ENCODE measurements around the gene URM1. TPM values are rescaled to one million over a fixed set of nuclear protein-coding genes. Genes with fewer than 3 reads are reported as not detected.

The URM1 gene
- polyA plus RNA-seq, 4 donors: 56.1 to 83.6 (median 66.0) TPM

DNA sequence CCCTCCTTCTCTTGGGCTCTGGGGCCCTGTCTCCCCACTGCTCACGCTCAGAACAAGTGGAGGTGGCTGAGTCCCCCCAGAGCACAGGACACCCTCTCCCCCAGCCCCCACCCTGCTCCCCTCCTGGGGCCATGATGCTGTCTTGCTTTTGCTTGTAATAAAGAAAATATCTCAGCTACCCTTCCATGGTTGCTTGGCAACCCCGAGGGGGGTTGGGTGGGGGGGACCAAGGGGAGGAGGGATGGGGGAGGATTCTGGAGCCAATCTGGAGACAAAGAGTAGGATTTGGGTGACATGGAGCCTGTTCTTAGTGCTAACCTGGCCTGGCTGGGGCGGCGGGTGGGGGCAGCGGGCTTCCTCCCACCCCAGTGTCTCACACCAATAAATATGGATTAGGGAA is 33.4 kb downstream of the URM1 start:
- DNase-seq (no peak), FAIRE-seq (no peak)
- WGBS, 3 donors: 77 to 84% (median 82%) methylated on average over 5 of the region's 5 CpGs
- Histone ChIP-seq H3K4me1 (ENCODE audit: control insufficient read depth in 3 of 3, insufficient read depth in 2 of 3, low read depth in 1 of 3, low read length in 2 of 3) (no peaks in the 10 kb centered on the region), H3K27me3 (ENCODE audit: control insufficient read depth in 3 of 3, insufficient read depth in 3 of 3, low read length in 3 of 3) (peaks cover 0 to 36% (median 7%) of the 10 kb centered on the region in 3 donors), H3K36me3 (ENCODE audit: control insufficient read depth in 3 of 3, insufficient read depth in 2 of 3, low read depth in 1 of 3, low read length in 3 of 3) (no peaks in the 10 kb centered on the region), H3K4me3 (ENCODE audit: low read depth in 1 of 3, low read length in 3 of 3) (no peak overlapping the region), H3K9me3 (ENCODE audit: control insufficient read depth in 2 of 2, insufficient read depth in 1 of 2, low read depth in 1 of 2, low read length in 1 of 2) (no peaks in the 10 kb centered on the region), H3K27ac (ENCODE audit: low read depth in 1 of 3, low read length in 2 of 3) (no peak overlapping the region)

GRCh38 chr9:128405077-128405779 is 34.1 kb downstream of the URM1 start:
- Histone ChIP-seq H3K4me1 (ENCODE audit: control insufficient read depth in 3 of 3, insufficient read depth in 2 of 3, low read depth in 1 of 3, low read length in 2 of 3) (no peaks in the 10 kb centered on the region), H3K9me3 (ENCODE audit: control insufficient read depth in 2 of 2, insufficient read depth in 1 of 2, low read depth in 1 of 2, low read length in 1 of 2) (no peaks in the 10 kb centered on the region), H3K4me3 (ENCODE audit: low read depth in 1 of 3, low read length in 3 of 3) (no peak overlapping the region), H3K36me3 (ENCODE audit: control insufficient read depth in 3 of 3, insufficient read depth in 2 of 3, low read depth in 1 of 3, low read length in 3 of 3) (no peaks in the 10 kb centered on the region), H3K27me3 (ENCODE audit: control insufficient read depth in 3 of 3, insufficient read depth in 3 of 3, low read length in 3 of 3) (peaks cover 0 to 36% (median 5%) of the 10 kb centered on the region in 3 donors), H3K27ac (ENCODE audit: low read depth in 1 of 3, low read length in 2 of 3) (no peak overlapping the region)
- no peak for DNase-seq
- no peak for FAIRE-seq
- 62 to 68% (median 63%) methylated on average over 20 of the region's 20 CpGs for WGBS, 3 donors

- no peak for FAIRE-seq
- H3K9me3 ChIP-seq (ENCODE audit: control insufficient read depth in 2 of 2, insufficient read depth in 1 of 2, low read depth in 1 of 2, low read length in 1 of 2): no peaks in the 10 kb centered on the region
Observed at GRCh38 chr9:128405780-128406171, 34.6 kb downstream of the URM1 start.

DNA sequence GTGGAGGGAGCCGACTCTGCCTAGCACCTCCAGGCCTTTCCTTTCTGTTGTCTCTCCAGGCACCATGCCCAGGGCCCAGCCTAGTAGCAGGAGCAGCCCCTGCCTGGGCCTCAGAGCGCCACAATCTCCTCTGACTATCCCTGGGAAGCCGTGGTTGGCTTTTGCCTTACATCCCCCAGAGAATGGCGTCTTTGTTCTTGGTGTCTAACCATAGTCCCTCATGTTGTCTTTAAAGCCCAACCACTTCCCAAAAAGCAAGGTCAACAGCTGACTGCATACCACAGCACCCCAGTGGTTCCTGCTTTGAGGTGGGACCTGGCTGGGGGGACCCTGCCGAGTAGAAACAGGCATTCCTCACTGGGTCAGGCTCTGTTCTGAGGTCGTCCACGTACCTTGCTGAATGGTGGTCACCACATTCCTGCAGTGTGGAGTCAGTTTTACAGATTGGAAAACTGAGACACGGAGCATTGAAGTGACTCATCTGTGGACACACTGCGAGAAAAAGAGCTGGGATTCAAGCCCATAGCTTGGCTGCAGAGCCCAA is 35.7 kb downstream of the URM1 start:
- no peak overlapping the region for H3K27ac ChIP-seq (ENCODE audit: low read depth in 1 of 3, low read length in 2 of 3)
- H3K4me1 ChIP-seq (ENCODE audit: control insufficient read depth in 3 of 3, insufficient read depth in 2 of 3, low read depth in 1 of 3, low read length in 2 of 3): no peaks in the 10 kb centered on the region
- DNase-seq (no peak), FAIRE-seq (no peak)
- peaks cover 0 to 40% (median 4%) of the 10 kb centered on the region in 3 donors for H3K27me3 ChIP-seq (ENCODE audit: control insufficient read depth in 3 of 3, insufficient read depth in 3 of 3, low read length in 3 of 3)
- 49 to 65% (median 57%) methylated on average over 9 of the region's 9 CpGs for WGBS, 3 donors
- H3K9me3 ChIP-seq (ENCODE audit: control insufficient read depth in 2 of 2, insufficient read depth in 1 of 2, low read depth in 1 of 2, low read length in 1 of 2): no peaks in the 10 kb centered on the region
- no peak overlapping the region for H3K4me3 ChIP-seq (ENCODE audit: low read depth in 1 of 3, low read length in 3 of 3)
- H3K36me3 ChIP-seq (ENCODE audit: control insufficient read depth in 3 of 3, insufficient read depth in 2 of 3, low read depth in 1 of 3, low read length in 3 of 3): no peaks in the 10 kb centered on the region

More at GRCh38 chr9:128405780-128406171, 34.6 kb downstream of the URM1 start:
- 63 to 72% (median 65%) methylated on average over 5 to 7 of the region's 7 CpGs for WGBS, 3 donors
- no peaks in the 10 kb centered on the region for H3K36me3 ChIP-seq (ENCODE audit: control insufficient read depth in 3 of 3, insufficient read depth in 2 of 3, low read depth in 1 of 3, low read length in 3 of 3)
- no peaks in the 10 kb centered on the region for H3K4me1 ChIP-seq (ENCODE audit: control insufficient read depth in 3 of 3, insufficient read depth in 2 of 3, low read depth in 1 of 3, low read length in 2 of 3)
- H3K27me3 ChIP-seq (ENCODE audit: control insufficient read depth in 3 of 3, insufficient read depth in 3 of 3, low read length in 3 of 3): peaks cover 0 to 36% (median 4%) of the 10 kb centered on the region in 3 donors
- no peak for DNase-seq
- H3K27ac ChIP-seq (ENCODE audit: low read depth in 1 of 3, low read length in 2 of 3): no peak overlapping the region
- H3K4me3 ChIP-seq (ENCODE audit: low read depth in 1 of 3, low read length in 3 of 3): no peak overlapping the region

DNA sequence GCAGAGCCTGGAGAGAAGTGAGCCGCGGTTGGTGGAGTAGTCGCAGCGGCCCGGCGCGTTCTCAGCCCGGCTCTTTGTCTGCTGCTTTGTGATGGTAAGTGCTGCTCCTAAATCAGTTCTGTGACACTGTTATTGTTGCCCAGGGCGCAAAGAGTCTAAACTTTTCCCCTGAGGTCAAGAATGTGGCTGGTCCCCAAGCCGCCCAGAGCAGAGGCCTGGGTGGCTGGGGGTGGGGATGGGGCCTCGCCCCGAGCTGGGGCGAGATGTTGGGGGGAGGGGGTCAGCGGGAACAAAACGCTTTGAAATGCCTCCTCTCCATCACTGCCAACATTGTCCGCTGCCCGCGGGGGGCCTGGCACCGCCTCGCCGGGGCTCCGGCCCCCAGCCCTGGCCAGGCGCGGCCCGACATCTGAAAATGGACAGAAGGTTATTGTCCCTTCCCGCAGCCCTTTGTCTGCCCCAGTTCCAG is 37.8 kb downstream of the URM1 start:
- DNase-seq: no peak
- H3K27ac ChIP-seq (ENCODE audit: low read depth in 1 of 3, low read length in 2 of 3): no peak overlapping the region
- no peaks in the 10 kb centered on the region for H3K9me3 ChIP-seq (ENCODE audit: control insufficient read depth in 2 of 2, insufficient read depth in 1 of 2, low read depth in 1 of 2, low read length in 1 of 2)
- H3K4me1 ChIP-seq (ENCODE audit: control insufficient read depth in 3 of 3, insufficient read depth in 2 of 3, low read depth in 1 of 3, low read length in 2 of 3): no peaks in the 10 kb centered on the region
- peaks cover 0 to 35% (median 4%) of the 10 kb centered on the region in 3 donors for H3K27me3 ChIP-seq (ENCODE audit: control insufficient read depth in 3 of 3, insufficient read depth in 3 of 3, low read length in 3 of 3)
- H3K4me3 ChIP-seq (ENCODE audit: low read depth in 1 of 3, low read length in 3 of 3): no peak overlapping the region
- no peak for FAIRE-seq
- 31 to 46% (median 41%) methylated on average over 25 to 26 of the region's 26 CpGs for WGBS, 3 donors
- no peaks in the 10 kb centered on the region for H3K36me3 ChIP-seq (ENCODE audit: control insufficient read depth in 3 of 3, insufficient read depth in 2 of 3, low read depth in 1 of 3, low read length in 3 of 3)

- no peaks in the 10 kb centered on the region for H3K4me1 ChIP-seq (ENCODE audit: control insufficient read depth in 3 of 3, insufficient read depth in 2 of 3, low read depth in 1 of 3, low read length in 2 of 3)
- H3K27ac ChIP-seq (ENCODE audit: low read depth in 1 of 3, low read length in 2 of 3): no peak overlapping the region
- no peaks in the 10 kb centered on the region for H3K9me3 ChIP-seq (ENCODE audit: control insufficient read depth in 2 of 2, insufficient read depth in 1 of 2, low read depth in 1 of 2, low read length in 1 of 2)
- FAIRE-seq (no peak), DNase-seq (no peak)
- no peak overlapping the region for H3K4me3 ChIP-seq (ENCODE audit: low read depth in 1 of 3, low read length in 3 of 3)
- no peaks in the 10 kb centered on the region for H3K36me3 ChIP-seq (ENCODE audit: control insufficient read depth in 3 of 3, insufficient read depth in 2 of 3, low read depth in 1 of 3, low read length in 3 of 3)
- 26 to 52% (median 46%) methylated on average over 7 to 8 of the region's 8 CpGs for WGBS, 3 donors
- H3K27me3 ChIP-seq (ENCODE audit: control insufficient read depth in 3 of 3, insufficient read depth in 3 of 3, low read length in 3 of 3): peaks cover 0 to 35% (median 4%) of the 10 kb centered on the region in 3 donors
Observed at GRCh38 chr9:128409450-128409849, 38.3 kb downstream of the URM1 start.

DNA sequence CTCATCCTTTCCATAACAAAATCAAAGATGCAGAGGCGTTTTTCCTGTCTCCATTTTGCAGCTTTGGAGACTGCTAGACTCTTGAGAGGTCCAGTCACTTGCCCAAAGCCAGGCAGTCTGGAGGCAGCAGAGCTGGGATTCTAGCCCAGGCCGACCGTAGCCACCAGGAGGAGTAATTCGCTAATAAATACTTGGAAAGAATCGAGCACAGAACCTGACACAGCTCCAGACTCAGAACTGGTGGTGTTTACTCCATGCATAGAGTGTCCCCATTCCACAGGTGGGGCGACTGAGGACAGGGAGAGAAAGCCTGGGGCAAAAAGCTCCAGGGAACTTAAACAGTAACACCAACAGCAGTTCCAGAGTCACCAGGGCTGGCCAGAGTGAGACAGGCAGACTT is 38.8 kb downstream of the URM1 start:
- H3K27ac ChIP-seq (ENCODE audit: low read depth in 1 of 3, low read length in 2 of 3): no peak overlapping the region
- peaks cover 0 to 35% (median 4%) of the 10 kb centered on the region in 3 donors for H3K27me3 ChIP-seq (ENCODE audit: control insufficient read depth in 3 of 3, insufficient read depth in 3 of 3, low read length in 3 of 3)
- H3K4me3 ChIP-seq (ENCODE audit: low read depth in 1 of 3, low read length in 3 of 3): no peak overlapping the region
- no peaks in the 10 kb centered on the region for H3K36me3 ChIP-seq (ENCODE audit: control insufficient read depth in 3 of 3, insufficient read depth in 2 of 3, low read depth in 1 of 3, low read length in 3 of 3)
- no peaks in the 10 kb centered on the region for H3K9me3 ChIP-seq (ENCODE audit: control insufficient read depth in 2 of 2, insufficient read depth in 1 of 2, low read depth in 1 of 2, low read length in 1 of 2)
- H3K4me1 ChIP-seq (ENCODE audit: control insufficient read depth in 3 of 3, insufficient read depth in 2 of 3, low read depth in 1 of 3, low read length in 2 of 3): peaks cover 0 to 1% (median 0%) of the 10 kb centered on the region in 3 donors
- 23 to 35% (median 23%) methylated on average over 6 of the region's 6 CpGs for WGBS, 3 donors
- DNase-seq (no peak), FAIRE-seq (no peak)

- Histone ChIP-seq H3K9me3 (ENCODE audit: control insufficient read depth in 2 of 2, insufficient read depth in 1 of 2, low read depth in 1 of 2, low read length in 1 of 2) (no peaks in the 10 kb centered on the region), H3K4me1 (ENCODE audit: control insufficient read depth in 3 of 3, insufficient read depth in 2 of 3, low read depth in 1 of 3, low read length in 2 of 3) (peaks cover 0 to 11% (median 0%) of the 10 kb centered on the region in 3 donors), H3K27ac (ENCODE audit: low read depth in 1 of 3, low read length in 2 of 3) (no peak overlapping the region), H3K4me3 (ENCODE audit: low read depth in 1 of 3, low read length in 3 of 3) (no peak overlapping the region), H3K27me3 (ENCODE audit: control insufficient read depth in 3 of 3, insufficient read depth in 3 of 3, low read length in 3 of 3) (peaks cover 0 to 29% (median 11%) of the 10 kb centered on the region in 3 donors), H3K36me3 (ENCODE audit: control insufficient read depth in 3 of 3, insufficient read depth in 2 of 3, low read depth in 1 of 3, low read length in 3 of 3) (no peaks in the 10 kb centered on the region)
- no peak for FAIRE-seq
- 42 to 55% (median 46%) methylated on average over 11 of the region's 11 CpGs for WGBS, 3 donors
- no peak for DNase-seq
Observed at GRCh38 chr9:128411364-128412119, 40.4 kb downstream of the URM1 start.

All from small intestine (tissue), 7 donors.